BLaER1 (cell line): ENCODE measurements around the gene CD302.

Experiments used
- H3K27ac ChIP-seq: shearing (Covaris generic); formaldehyde crosslinking; 2 replicates; pipeline ENCODE4 v1.8.1; 2022
- H3K27me3 ChIP-seq: shearing (Covaris generic); formaldehyde crosslinking; 2 replicates; pipeline ENCODE4 v1.8.1; 2022
- H3K36me3 ChIP-seq: shearing (Covaris generic); formaldehyde crosslinking; 2 replicates; pipeline ENCODE4 v1.8.1; 2022
- H3K4me1 ChIP-seq: shearing (Covaris generic); formaldehyde crosslinking; 2 replicates; pipeline ENCODE4 v1.8.1; 2022
- H3K4me2 ChIP-seq: shearing (Covaris generic); formaldehyde crosslinking; 2 replicates; pipeline ENCODE4 v1.8.1; 2022
- H3K4me3 ChIP-seq: shearing (Covaris generic); formaldehyde crosslinking; 2 replicates; pipeline ENCODE4 v1.8.1; 2022
- H3K9ac ChIP-seq: shearing (Covaris generic); formaldehyde crosslinking; 2 replicates; pipeline ENCODE4 v1.8.1; 2022
- H3K9me3 ChIP-seq: shearing (Covaris generic); formaldehyde crosslinking; 2 replicates; pipeline ENCODE4 v1.8.1; 2022
- H4K20me1 ChIP-seq: shearing (Covaris generic); formaldehyde crosslinking; 2 replicates; pipeline ENCODE4 v1.8.1; 2022
- Cebpa-rat ChIP-seq: shearing (Covaris generic); IDR thresholded peaks from 2 replicates; pipeline ENCODE4 v1.8.1; 2022

The CD302 gene

GRCh38 chr2:159783556-159783955 lies 14.5 kb downstream of the CD302 start:
- Histone ChIP-seq H3K27ac (no peak overlapping the region), H3K4me3 (no peak overlapping the region), H4K20me1 (no peaks in the 10 kb centered on the region), H3K27me3 (no peaks in the 10 kb centered on the region), H3K36me3 (no peaks in the 10 kb centered on the region), H3K4me1 (no peaks in the 10 kb centered on the region), H3K9me3 (no peaks in the 10 kb centered on the region), H3K9ac (no peak overlapping the region), H3K4me2 (no peak overlapping the region)
- TF ChIP-seq Cebpa-rat, result no peak

- no peaks in the 10 kb centered on the region for H3K9me3 ChIP-seq
- TF ChIP-seq Cebpa-rat, result no peak
- H3K4me1 ChIP-seq, result no peaks in the 10 kb centered on the region
- H4K20me1 ChIP-seq, result no peaks in the 10 kb centered on the region
- H3K4me2 ChIP-seq, result no peak overlapping the region
- H3K36me3 ChIP-seq, result peaks cover 8% of the 10 kb centered on the region
- H3K4me3 ChIP-seq, result no peak overlapping the region
- H3K27me3 ChIP-seq, result no peaks in the 10 kb centered on the region
- no peak overlapping the region for H3K9ac ChIP-seq
- H3K27ac ChIP-seq, result no peak overlapping the region
These were observed 21.7 kb downstream of the CD302 start for GRCh38 chr2:159776321-159776720.

- no peaks in the 10 kb centered on the region for H3K4me1 ChIP-seq
- H3K4me3 ChIP-seq, result no peak overlapping the region
- H3K27ac ChIP-seq, result no peak overlapping the region
- no peak overlapping the region for H3K4me2 ChIP-seq
- no peak overlapping the region for H3K9ac ChIP-seq
- H3K9me3 ChIP-seq, result no peaks in the 10 kb centered on the region
- no peaks in the 10 kb centered on the region for H4K20me1 ChIP-seq
- no peaks in the 10 kb centered on the region for H3K27me3 ChIP-seq
- peaks cover 15% of the 10 kb centered on the region for H3K36me3 ChIP-seq
- no peak for TF ChIP-seq Cebpa-rat
These were observed 23.0 kb downstream of the CD302 start for GRCh38 chr2:159775021-159775420.

GRCh38 chr2:159774370-159774990 lies 23.5 kb downstream of the CD302 start:
- Histone ChIP-seq H3K4me2 (no peak overlapping the region), H3K9ac (no peak overlapping the region), H3K4me3 (no peak overlapping the region), H4K20me1 (no peaks in the 10 kb centered on the region; the same call in 1 of the 2 replicates), H3K4me1 (no peaks in the 10 kb centered on the region), H3K27ac (no peak overlapping the region), H3K36me3 (peaks cover 21% of the 10 kb centered on the region), H3K9me3 (no peaks in the 10 kb centered on the region), H3K27me3 (no peaks in the 10 kb centered on the region)
- no peak for TF ChIP-seq Cebpa-rat

- Histone ChIP-seq H3K36me3 (peaks cover 27% of the 10 kb centered on the region), H3K9ac (no peak overlapping the region), H3K27ac (no peak overlapping the region), H3K4me1 (no peaks in the 10 kb centered on the region), H3K4me2 (no peak overlapping the region), H3K9me3 (no peaks in the 10 kb centered on the region), H3K27me3 (no peaks in the 10 kb centered on the region), H3K4me3 (no peak overlapping the region), H4K20me1 (no peaks in the 10 kb centered on the region; the same call in 1 of the 2 replicates)
- no peak for TF ChIP-seq Cebpa-rat
These were observed 24.1 kb downstream of the CD302 start for GRCh38 chr2:159773886-159774285.

- Histone ChIP-seq H3K9ac (no peak overlapping the region), H3K4me1 (no peaks in the 10 kb centered on the region), H3K27me3 (no peaks in the 10 kb centered on the region), H3K4me2 (no peak overlapping the region), H3K27ac (no peak overlapping the region), H3K4me3 (no peak overlapping the region), H3K9me3 (no peaks in the 10 kb centered on the region), H3K36me3 (peaks cover 27% of the 10 kb centered on the region), H4K20me1 (no peaks in the 10 kb centered on the region; the same call in 1 of the 2 replicates)
- no peak for TF ChIP-seq Cebpa-rat
These were observed 24.6 kb downstream of the CD302 start for GRCh38 chr2:159773426-159773825.

- Histone ChIP-seq H3K4me3 (no peak overlapping the region), H3K27me3 (no peaks in the 10 kb centered on the region), H3K4me2 (no peak overlapping the region), H4K20me1 (peaks cover 21% of the 10 kb centered on the region; the same call in 1 of the 2 replicates), H3K27ac (no peak overlapping the region), H3K9me3 (no peaks in the 10 kb centered on the region), H3K4me1 (no peaks in the 10 kb centered on the region), H3K36me3 (peaks cover 65% of the 10 kb centered on the region), H3K9ac (no peak overlapping the region)
- TF ChIP-seq Cebpa-rat, result no peak
These were observed 28.9 kb downstream of the CD302 start for GRCh38 chr2:159769147-159769546.

GRCh38 chr2:159762075-159762474 lies 35.9 kb downstream of the CD302 start:
- Histone ChIP-seq H3K4me2 (no peak overlapping the region), H3K4me3 (no peak overlapping the region), H3K36me3 (peaks cover 90% of the 10 kb centered on the region), H3K4me1 (no peaks in the 10 kb centered on the region), H3K9ac (no peak overlapping the region), H4K20me1 (peaks cover 82% of the 10 kb centered on the region), H3K9me3 (no peaks in the 10 kb centered on the region), H3K27ac (no peak overlapping the region), H3K27me3 (no peaks in the 10 kb centered on the region)
- TF ChIP-seq Cebpa-rat, result no peak

GRCh38 chr2:159760326-159760725 lies 37.7 kb downstream of the CD302 start:
- TF ChIP-seq Cebpa-rat, result no peak
- peaks cover 91% of the 10 kb centered on the region for H3K36me3 ChIP-seq
- no peaks in the 10 kb centered on the region for H3K9me3 ChIP-seq
- H3K27ac ChIP-seq, result no peak overlapping the region
- H3K9ac ChIP-seq, result no peak overlapping the region
- no peaks in the 10 kb centered on the region for H3K27me3 ChIP-seq
- H3K4me1 ChIP-seq, result no peaks in the 10 kb centered on the region
- H3K4me3 ChIP-seq, result no peak overlapping the region
- H4K20me1 ChIP-seq, result peaks cover 89% of the 10 kb centered on the region
- no peak overlapping the region for H3K4me2 ChIP-seq

- no peak overlapping the region for H3K4me2 ChIP-seq
- H3K27ac ChIP-seq, result no peak overlapping the region
- TF ChIP-seq Cebpa-rat, result no peak
- H3K9me3 ChIP-seq, result no peaks in the 10 kb centered on the region
- H3K9ac ChIP-seq, result no peak overlapping the region
- H3K27me3 ChIP-seq, result no peaks in the 10 kb centered on the region
- peaks cover 89% of the 10 kb centered on the region for H4K20me1 ChIP-seq
- peaks cover 91% of the 10 kb centered on the region for H3K36me3 ChIP-seq
- no peaks in the 10 kb centered on the region for H3K4me1 ChIP-seq
- no peak overlapping the region for H3K4me3 ChIP-seq
These were observed 38.4 kb downstream of the CD302 start for GRCh38 chr2:159759577-159759976.

GRCh38 chr2:159758686-159759085 lies 39.3 kb downstream of the CD302 start:
- Histone ChIP-seq H3K4me3 (no peak overlapping the region), H3K9me3 (no peaks in the 10 kb centered on the region), H3K27me3 (no peaks in the 10 kb centered on the region), H3K9ac (no peak overlapping the region), H3K36me3 (peaks cover 97% of the 10 kb centered on the region), H4K20me1 (peaks cover 95% of the 10 kb centered on the region), H3K27ac (no peak overlapping the region), H3K4me2 (no peak overlapping the region), H3K4me1 (no peaks in the 10 kb centered on the region)
- TF ChIP-seq Cebpa-rat, result no peak
